HG03095 (cell line): ENCODE measurements around the gene ECSCR.
"Not testable (repeated sequence)": the region's sequence is repeated elsewhere in the genome, so short reads cannot be mapped to it uniquely, and the experiment has no call there.

Source experiments
- ATAC-seq: cut with Tn5 transposase; IDR thresholded peaks from one replicate; pipeline ENCODE4 v1.9.1; 2021; ENCODE audit warnings: moderate library complexity; ENCODE audit not compliant: unreplicated experiment

Gene ECSCR

DNA sequence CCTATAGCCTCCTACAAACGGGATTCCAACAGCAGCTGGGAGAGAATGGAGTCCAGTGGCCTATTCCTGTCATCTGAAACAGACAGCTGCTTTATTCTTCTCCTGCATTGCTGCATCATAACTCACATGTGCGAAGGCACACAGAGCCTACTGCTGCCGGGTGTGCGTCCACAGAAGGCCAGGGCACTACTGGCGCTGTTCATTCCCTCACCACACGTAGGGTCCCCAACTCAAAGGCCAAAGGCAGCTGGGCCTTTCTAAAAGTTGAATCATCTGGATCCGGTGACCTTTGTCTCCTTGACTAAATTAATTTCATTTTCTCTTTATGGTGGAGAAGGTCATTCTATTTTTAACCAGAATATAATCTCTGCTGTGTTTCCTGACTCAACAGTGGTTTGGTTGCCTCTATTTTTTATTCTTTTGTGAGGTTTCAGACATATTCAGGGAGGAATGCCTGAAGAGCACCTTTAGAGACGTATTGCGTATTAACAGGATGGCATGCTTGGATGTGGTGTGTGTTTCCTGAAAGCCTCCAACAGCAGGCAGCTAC lies 47.9 kb downstream of the ECSCR start:
- no peak for ATAC-seq

DNA sequence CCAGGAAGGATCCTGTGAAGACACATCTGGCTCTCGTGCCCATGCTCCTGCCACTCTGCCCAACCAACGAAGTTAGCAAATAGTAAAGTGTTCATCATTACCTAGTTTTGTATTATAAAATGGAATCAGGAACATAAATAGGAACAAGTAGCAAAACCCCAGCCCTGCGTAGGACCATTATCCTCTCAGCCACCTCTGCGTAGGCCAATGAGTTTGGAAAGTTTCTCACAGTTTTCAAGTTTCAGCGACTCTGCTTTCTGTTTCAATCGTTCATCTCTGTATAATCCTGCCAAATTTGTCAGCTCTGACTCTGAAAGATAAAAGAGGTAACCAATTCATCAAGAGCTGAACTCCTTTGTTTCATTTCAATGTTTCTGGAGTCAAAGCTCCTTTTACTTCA lies 48.6 kb downstream of the ECSCR start:
- ATAC-seq = no peak

DNA sequence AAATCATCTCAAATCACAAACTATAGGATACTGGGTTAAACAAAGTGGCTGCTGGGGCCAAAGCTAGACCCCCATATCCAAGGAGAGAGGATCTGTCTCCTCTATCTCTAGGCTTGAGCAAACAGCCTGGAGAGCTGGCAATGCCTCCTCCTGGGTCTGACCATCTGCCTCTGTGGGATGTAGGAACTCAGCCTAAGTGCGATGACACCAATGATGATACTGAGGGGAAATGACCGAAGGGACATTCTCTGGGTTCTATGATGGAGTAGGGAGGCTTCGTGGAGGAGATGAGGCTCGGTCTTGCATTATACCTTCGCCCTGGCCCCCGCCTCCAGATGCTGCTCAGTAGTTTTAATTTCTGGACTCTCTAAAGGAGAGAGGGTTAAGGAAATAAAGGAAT lies 49.4 kb downstream of the ECSCR start:
- ATAC-seq = no peak

DNA sequence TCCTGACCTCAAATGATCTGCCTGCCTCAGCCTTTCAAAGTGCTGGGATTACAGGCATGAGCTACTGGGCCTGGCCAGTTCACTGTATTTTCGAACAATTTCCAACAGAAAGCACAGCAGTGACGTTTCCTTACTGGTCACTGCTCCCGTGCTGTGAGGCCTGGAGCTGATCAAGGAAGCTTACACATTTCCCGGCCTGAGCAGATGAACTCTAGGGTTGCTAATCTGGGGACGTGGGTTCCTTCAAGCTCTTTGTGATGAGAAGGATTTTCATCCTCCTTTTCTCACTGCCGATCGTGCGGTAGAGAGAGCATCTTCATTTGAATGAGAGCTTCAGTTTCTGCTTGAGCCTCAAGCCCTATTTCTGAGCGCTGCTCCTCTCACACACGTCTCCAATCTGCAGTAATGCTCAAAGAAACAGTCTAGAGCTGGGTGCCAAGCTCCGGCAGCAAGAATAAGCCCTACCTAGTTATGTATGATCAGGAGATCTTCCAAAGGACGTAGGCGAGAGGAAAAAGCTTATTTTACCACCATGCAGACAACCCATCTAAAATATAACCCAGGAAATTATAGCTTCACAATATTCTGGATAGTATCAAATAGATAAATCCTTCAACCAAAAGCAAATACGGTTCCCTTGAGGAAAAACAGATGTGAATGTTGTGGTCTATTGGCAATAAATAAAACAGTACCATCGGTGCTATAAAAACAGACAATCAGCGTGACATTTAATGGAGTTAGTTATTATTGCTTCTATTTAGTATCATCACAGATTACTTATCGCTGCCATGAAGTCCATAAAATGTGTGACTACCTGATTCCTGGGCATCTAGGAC lies 51.3 kb downstream of the ECSCR start:
- no peak for ATAC-seq

DNA sequence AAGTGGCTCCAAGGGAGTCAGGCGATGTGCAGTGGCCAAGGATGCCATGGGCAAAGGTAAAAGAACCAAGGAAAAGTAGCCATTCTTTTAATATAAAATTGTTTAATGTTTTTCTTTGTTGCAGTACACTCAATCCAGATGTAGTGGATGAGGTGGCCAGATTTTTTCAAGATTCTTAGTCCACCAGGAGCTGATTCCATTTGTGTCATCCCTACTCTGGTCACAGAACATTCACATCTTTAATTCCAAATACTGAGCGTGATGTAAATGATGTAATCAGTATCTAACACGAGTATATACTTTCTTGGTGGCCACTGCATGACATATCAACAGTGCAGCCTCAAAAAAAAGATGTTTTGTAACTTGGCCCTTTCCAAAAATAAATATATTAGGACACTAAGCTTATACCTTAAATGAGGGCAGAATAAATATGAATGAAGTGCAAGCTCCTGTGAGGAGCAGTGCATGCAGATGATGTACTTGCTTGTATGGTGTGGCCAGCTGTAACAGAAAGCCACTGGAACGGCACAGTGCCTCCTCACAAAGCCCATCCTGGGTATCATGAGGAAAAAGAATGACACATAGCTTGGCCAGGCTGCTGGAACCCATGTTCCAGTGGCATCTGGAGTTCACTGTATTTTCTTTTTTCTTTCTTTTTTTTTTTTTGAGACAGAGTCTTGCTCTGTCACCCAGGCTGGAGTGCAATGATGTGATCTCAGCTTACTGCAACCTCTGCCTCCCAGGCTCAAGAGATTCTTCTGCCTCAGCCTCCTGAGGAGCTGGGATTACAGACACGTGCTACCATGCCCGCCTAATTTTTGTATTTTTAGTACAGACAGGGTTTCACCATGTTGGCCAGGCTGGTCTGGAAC lies 52.2 kb downstream of the ECSCR start:
- ATAC-seq = no peak

DNA sequence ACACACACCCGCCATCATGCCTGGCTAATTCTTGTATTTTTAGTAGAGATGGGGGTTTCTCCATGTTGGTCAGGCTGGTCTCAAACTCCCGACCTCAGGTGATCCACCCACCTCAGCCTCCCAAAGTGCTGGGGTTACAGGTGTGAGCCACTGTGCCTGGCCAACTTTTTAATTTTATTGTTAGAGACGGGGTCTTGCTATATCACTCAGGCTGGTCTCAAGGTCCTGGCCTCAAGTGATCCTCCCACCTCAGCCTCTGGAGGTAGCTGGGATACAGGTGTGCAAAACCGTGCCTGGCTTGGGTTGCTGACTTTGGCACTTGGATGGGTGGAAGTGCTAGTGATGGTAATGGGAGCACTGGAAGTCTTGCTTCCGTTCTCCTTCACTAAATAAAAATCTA lies 53.4 kb downstream of the ECSCR start:
- ATAC-seq = not testable (repeated sequence)

DNA sequence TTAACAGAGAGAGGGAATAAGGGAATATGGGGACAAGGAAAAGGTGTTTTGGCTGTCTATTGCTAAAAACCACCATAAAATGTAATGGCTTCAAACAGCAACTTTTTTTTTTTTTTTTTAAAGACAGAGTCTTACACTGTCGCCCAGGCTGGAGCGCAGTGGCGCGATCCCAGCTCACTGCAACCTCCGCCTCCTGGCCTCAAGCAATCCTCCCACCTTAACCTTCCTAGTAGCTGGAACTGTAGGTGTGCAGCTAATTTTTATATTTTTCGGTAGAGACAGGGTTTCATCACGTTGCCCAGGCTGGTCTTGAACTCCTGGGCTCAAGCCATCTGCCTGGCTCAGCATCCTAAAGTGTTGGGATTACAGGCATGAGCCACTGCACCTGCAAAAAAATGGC lies 54.4 kb downstream of the ECSCR start:
- ATAC-seq = no peak

DNA sequence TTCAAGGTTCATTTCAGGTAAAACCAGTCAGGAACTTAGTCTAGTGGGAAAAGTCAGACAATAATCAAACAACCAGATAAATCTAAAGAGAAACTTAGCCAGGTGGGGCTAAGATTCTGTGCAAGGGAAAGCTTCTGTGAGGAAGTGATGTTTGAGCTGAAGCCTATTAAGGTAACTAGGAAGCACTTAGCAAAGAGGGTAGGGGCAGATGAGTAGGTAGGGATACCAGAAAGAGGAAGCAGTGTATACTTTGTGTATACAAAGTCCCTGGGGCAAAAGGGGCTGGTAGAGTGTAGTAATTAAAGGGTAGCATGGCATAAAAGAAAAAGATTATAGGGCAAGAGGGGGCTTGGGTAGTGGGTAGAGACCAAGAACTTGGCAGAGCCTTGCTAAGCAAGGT lies 55.0 kb downstream of the ECSCR start:
- no peak for ATAC-seq

DNA sequence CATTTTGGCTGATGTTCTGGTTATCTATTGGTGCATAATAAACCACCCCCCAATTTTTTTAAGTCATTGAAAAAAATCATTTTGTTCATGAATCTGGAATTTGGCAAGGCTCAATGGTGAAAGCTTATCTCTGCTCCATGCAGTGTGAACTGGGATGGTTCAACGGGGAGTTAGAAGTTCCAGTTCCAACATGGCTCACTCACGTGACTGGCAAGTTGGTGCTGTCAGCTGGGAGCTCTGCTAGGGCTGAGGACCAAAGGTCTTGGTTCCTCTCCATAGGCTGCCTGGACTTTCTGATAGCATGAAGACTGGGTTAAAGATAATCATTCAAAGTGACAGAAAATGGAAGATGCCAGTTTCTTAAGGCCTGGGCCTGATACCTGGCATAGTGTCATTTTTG lies 55.6 kb downstream of the ECSCR start:
- ATAC-seq = no peak

DNA sequence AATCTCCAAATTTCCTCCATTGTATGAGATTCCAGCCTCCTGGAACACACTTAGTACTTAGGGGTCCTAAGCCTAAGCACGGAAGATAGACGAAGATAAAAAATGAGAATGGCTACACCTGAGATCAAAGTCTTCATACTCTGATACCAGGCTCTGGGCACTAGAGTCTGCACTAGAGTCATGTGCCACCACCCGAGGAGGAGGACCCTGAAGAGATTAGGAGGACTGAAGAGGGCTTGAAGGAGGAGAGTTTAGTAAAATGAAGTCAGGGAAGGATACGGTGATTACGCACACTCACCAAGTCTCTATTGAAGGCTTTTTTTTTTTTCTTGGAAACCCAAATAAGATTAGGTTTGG lies 58.1 kb downstream of the ECSCR start:
- ATAC-seq = no peak

DNA sequence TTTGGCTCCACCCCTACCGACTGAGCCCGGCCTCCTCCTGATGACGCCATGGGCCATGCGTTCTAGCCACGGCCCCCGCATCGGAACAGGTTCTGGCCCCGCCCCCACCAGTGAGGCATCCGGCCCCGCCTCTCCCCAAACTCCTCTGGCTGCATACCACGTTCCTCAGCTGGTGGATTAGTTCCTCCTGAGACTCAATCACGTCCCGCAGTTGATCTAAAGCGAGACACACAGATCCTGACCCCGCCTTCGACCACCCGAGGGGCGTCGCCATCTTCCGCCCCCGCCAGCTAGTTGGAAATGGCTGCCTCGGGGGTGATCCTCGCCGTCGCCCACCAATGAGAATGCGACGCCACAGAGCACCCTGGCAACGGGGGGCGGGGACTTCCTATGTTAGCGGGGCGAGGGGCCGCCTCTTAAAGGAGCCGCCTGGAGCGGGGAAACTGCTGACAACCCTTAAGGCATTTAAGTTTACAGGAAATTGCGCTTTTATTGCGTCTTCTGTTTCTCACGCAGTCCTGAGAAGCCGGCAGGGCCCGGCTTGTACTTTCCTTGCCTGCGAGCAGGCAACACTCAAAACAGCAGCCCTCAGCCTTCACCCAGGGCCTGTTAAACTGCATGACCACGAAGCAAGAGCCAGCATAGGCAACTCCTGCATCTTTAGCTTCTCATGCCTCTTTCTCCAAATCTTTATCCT lies 58.6 kb downstream of the ECSCR start, which contains the start of gene SPATA24:
SPATA24 (minus strand) TSS at position 303 of the 697 bp plus-strand sequence; CDS start at position 274, 29 bp downstream.
- ATAC-seq = peak; percentile 76

DNA sequence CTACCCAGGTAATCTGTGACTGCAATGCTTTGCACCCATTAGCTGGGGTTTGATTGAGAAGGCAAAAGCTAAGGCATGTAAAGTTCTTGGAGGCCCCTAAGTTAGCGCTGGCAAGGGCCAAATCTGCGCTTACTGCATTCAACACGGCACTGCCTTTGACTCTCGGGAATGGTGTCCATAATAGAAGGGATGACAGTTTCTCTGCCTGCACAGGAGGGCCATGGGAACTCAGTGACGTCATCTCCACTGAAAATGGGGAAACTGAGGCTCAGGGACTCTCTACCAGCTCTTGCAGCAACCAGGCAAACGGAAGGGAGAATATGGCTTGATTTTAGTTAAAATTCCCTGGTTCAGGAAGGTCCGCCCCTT lies 59.1 kb downstream of the ECSCR start:
- no peak for ATAC-seq

DNA sequence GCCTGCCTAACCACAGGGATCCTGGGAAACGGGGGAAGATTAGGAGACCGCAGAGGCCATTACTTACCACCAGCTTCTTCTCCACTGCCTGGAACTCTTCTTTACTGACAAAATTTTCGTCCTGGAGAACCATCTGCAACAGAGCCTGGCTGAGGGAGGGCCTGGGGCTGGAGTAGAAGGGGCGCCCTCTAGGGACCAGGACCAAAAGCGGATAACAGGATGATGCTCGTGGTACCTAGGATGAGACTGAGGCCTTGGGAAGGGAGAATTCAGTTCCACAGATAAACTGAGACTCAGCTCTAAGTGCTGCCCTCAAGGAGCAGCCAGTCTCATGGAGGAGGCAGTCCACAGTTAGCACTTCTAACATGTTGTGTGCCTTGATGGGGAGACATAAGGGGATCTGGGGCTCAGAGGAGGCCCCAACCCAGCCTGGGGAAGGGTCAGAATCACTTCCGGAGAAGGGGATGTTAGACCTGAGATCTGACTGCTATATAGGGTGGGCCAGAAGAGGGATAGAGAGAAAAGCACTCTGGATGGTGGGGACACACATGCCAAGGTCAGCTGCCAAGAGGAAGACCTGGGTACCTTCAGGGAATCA lies 59.9 kb downstream of the ECSCR start:
- no peak for ATAC-seq

DNA sequence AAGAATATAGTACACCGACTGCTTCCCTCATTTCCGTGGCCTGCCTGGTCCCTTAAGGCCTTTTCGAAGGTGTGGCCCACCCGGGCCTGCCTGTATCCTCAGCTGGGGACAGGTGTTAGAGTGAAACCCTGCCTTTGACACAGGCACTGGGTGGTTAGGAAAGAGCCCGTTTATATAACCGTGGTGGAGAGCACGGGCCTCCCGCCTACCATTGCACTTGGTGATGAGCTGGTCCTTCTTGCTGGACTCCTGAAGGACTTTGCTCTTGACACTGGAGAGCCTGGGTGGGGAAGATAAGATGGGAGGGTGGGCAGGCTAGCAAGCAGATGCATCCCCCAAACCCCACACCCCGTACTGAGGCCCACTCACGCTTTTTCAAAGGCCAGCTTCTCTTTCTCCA lies 61.0 kb downstream of the ECSCR start:
- no peak for ATAC-seq

DNA sequence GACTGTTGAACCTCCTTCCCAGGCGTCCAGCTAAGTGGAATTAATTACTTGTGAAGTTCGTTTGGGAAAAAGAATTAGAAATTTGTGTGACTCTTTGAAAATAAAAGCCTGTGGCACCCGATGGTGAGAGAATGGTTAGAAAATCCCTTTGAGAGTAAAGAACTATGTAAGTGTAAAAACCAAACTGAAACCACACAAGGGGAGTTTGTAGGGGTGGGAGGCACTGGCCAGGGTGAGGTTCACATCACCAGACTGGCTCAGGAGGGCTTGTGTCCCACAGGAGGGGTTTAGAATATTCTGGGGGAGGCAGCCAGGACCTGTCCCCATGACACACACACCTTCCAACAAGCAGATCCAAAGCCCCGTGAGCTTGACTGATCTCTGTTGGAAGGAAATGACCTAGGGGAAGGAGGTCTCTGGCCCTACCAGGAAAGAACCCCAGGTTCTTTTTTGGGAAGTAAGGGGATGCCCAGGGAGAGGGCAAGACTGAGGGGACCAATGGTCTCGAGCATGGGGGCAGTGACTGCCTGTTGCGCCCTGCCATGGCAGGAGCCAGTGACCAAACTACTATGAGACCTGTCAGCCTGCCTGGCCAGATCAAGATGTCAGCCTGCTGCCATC lies 62.9 kb downstream of the ECSCR start:
- ATAC-seq = no peak
